Activated CD8-positive, alpha-beta T cell treated with anti-CD3 and anti-CD28 coated beads, Interleukin-2, amount 10 ng/mL, durations not matched to agents 7 days and 5 days (primary cell): ENCODE measurements around the gene CYLD. TPM values are rescaled to one million over a fixed set of nuclear protein-coding genes. Genes with fewer than 3 reads are reported as not detected.

Experiments
- ATAC-seq: fragments of 150-1000 bp; cut with Tn5 transposase; one replicate; pipeline ENCODE4 v1.10.0; 2021; ENCODE audit warnings: moderate library complexity
- CTCF ChIA-PET: fragments of 350-600 bp; sonication (Branson Sonifier 250); formaldehyde crosslinking; loops from one replicate; lab custom pipeline; 2021; ENCODE audit warnings: antibody characterized with exemption; lab: Charles Lee
- POLR2A ChIA-PET: fragments of 350-600 bp; sonication (Branson Sonifier 250); formaldehyde crosslinking; loops from one replicate; lab custom pipeline; 2021; ENCODE audit warnings: antibody characterized with exemption; lab: Charles Lee
- DNase-seq: peaks from one replicate; pipeline ENCODE4 v3.0.0-alpha.2; 2020
- H3K27ac Mint-ChIP-seq: one replicate; pipeline ENCODE4 v1.8.0; 2021; ENCODE audit warnings: mild to moderate bottlenecking, mixed read lengths
- H3K27me3 Mint-ChIP-seq: one replicate; pipeline ENCODE4 v1.8.0; 2021; ENCODE audit warnings: low read depth, mixed read lengths
- H3K36me3 Mint-ChIP-seq: one replicate; pipeline ENCODE4 v1.8.0; 2021; ENCODE audit warnings: low read depth, mixed read lengths
- H3K4me1 Mint-ChIP-seq: one replicate; pipeline ENCODE4 v1.8.0; 2021; ENCODE audit warnings: low read depth, mixed read lengths
- H3K4me3 Mint-ChIP-seq: one replicate; pipeline ENCODE4 v1.8.0; 2021; ENCODE audit warnings: mild to moderate bottlenecking, mixed read lengths
- H3K9me3 Mint-ChIP-seq: one replicate; pipeline ENCODE4 v1.8.0; 2022; ENCODE audit warnings: mixed read lengths; ENCODE audit not compliant: insufficient read depth
- total RNA-seq, 2 experiments: library from RNA; stranded (reverse); gene quantifications; one replicate each; pipeline ENCODE4 v1.2.3, GENCODE V29; 2021

CYLD gene
- 100 to 1,000 TPM; 116 to 129 TPM for total RNA-seq

GRCh38 chr16:50741781-50742575 is at the start of gene CYLD:
TSS of gene CYLD (plus strand) at chr16:50742086. CDS start at chr16:50749699, 7,613 bp downstream.
- Mint-ChIP-seq H3K4me3 (peak within 1 kb of the TSS; percentile 91), H3K9me3 (no peaks in the 10 kb centered on the region), H3K27ac (peak within 1 kb of the TSS; percentile 97), H3K27me3 (no peaks in the 10 kb centered on the region), H3K36me3 (peaks cover 34% of the 10 kb centered on the region), H3K4me1 (peaks cover 42% of the 10 kb centered on the region)
- POLR2A ChIA-PET = interaction anchor here (0.6 to 3.5 kb wide), 21 partner anchors 10 to 586 kb away, joined by 3 to 23 read pairs (median 5); partner anchors contain the start of gene SNX20
- DNase-seq (peak; percentile 100), ATAC-seq (peak; percentile 97)
- CTCF ChIA-PET = interaction anchor here (0.6 to 14.6 kb wide), 13 partner anchors 9 to 717 kb away, joined by 3 to 567 read pairs (median 4); partner anchors contain the start of genes CNEP1R1 and SNX20

GRCh38 chr16:50692644-50692998 is 49.3 kb upstream of the CYLD start:
- no peak for ATAC-seq
- no peaks in the 10 kb centered on the region for H3K36me3 Mint-ChIP-seq
- ChIA-PET POLR2A (no interaction called here), CTCF (no interaction called here)
- H3K9me3 Mint-ChIP-seq = no peaks in the 10 kb centered on the region
- H3K27ac Mint-ChIP-seq = no peak overlapping the region
- peaks cover 50% of the 10 kb centered on the region for H3K4me1 Mint-ChIP-seq
- peak overlapping the region; percentile 29 for H3K4me3 Mint-ChIP-seq
- peaks cover 25% of the 10 kb centered on the region for H3K27me3 Mint-ChIP-seq
- no peak for DNase-seq

GRCh38 chr16:50692999-50693781 is 48.7 kb upstream of the CYLD start, which contains the start of gene NOD2:
TSS of gene NOD2 (plus strand) at chr16:50693606. CDS start at chr16:50699496, 5,890 bp downstream.
- ChIA-PET POLR2A (no interaction called here), CTCF (interaction anchor here (1.1 kb wide), 1 partner anchor 12 kb away, joined by 3 read pairs; the partner anchor contains the start of gene SNX20)
- ATAC-seq (peak; percentile 74), DNase-seq (no peak)
- H3K9me3 Mint-ChIP-seq = no peaks in the 10 kb centered on the region
- peaks cover 56% of the 10 kb centered on the region for H3K4me1 Mint-ChIP-seq
- peak within 1 kb of the TSS; percentile 49 for H3K4me3 Mint-ChIP-seq
- no peaks in the 10 kb centered on the region for H3K36me3 Mint-ChIP-seq
- H3K27me3 Mint-ChIP-seq = peaks cover 25% of the 10 kb centered on the region
- H3K27ac Mint-ChIP-seq = peak within 1 kb of the TSS; percentile 55

- Mint-ChIP-seq H3K9me3 (no peaks in the 10 kb centered on the region), H3K27me3 (peaks cover 20% of the 10 kb centered on the region), H3K4me1 (peaks cover 54% of the 10 kb centered on the region), H3K4me3 (peak overlapping the region; percentile 49), H3K27ac (peak overlapping the region; percentile 26), H3K36me3 (no peaks in the 10 kb centered on the region)
- DNase-seq (no peak), ATAC-seq (no peak)
- ChIA-PET CTCF (interaction anchor here (1.0 to 1.1 kb wide), 4 partner anchors 8 to 367 kb away, joined by 3 to 4 read pairs (median 3); partner anchors contain the start of gene SNX20), POLR2A (no interaction called here)
These were observed 47.7 kb upstream of the CYLD start for GRCh38 chr16:50694206-50694605.

- peaks cover 58% of the 10 kb centered on the region for H3K4me1 Mint-ChIP-seq
- H3K9me3 Mint-ChIP-seq = no peaks in the 10 kb centered on the region
- DNase-seq (no peak), ATAC-seq (no peak)
- H3K27me3 Mint-ChIP-seq = peaks cover 20% of the 10 kb centered on the region
- H3K27ac Mint-ChIP-seq = peak overlapping the region; percentile 2
- ChIA-PET CTCF (interaction anchor here (0.7 to 2.0 kb wide), 5 partner anchors 9 to 368 kb away, joined by 3 to 8 read pairs (median 3); no protein-coding TSS in a partner anchor), POLR2A (interaction anchor here (0.6 to 1.1 kb wide), 2 partner anchors 12 to 29 kb away, joined by 3 to 4 read pairs; no protein-coding TSS in a partner anchor)
- H3K4me3 Mint-ChIP-seq = no peak overlapping the region
- no peaks in the 10 kb centered on the region for H3K36me3 Mint-ChIP-seq
These were observed 46.6 kb upstream of the CYLD start for GRCh38 chr16:50695017-50696000.

- Mint-ChIP-seq H3K27me3 (peaks cover 18% of the 10 kb centered on the region), H3K4me3 (no peak overlapping the region), H3K9me3 (no peaks in the 10 kb centered on the region), H3K27ac (peak overlapping the region; percentile 40), H3K4me1 (peaks cover 58% of the 10 kb centered on the region), H3K36me3 (peaks cover 3% of the 10 kb centered on the region)
- DNase-seq (no peak), ATAC-seq (no peak)
- CTCF ChIA-PET = interaction anchor here (0.8 to 2.7 kb wide), 4 partner anchors 12 to 50 kb away, joined by 3 to 14 read pairs (median 6); no protein-coding TSS in a partner anchor
- POLR2A ChIA-PET = interaction anchor here (0.6 to 1.4 kb wide), 3 partner anchors 13 to 29 kb away, joined by 3 to 5 read pairs (median 4); partner anchors contain the start of gene SNX20
These were observed 45.8 kb upstream of the CYLD start for GRCh38 chr16:50696126-50696525.

GRCh38 chr16:50696575-50697420 is 45.1 kb upstream of the CYLD start:
- Mint-ChIP-seq H3K4me3 (no peak overlapping the region), H3K4me1 (peaks cover 58% of the 10 kb centered on the region), H3K27me3 (peaks cover 17% of the 10 kb centered on the region), H3K27ac (peak overlapping the region; percentile 81), H3K36me3 (peaks cover 6% of the 10 kb centered on the region), H3K9me3 (no peaks in the 10 kb centered on the region)
- POLR2A ChIA-PET = interaction anchor here (1.1 to 1.4 kb wide), 3 partner anchors 16 to 30 kb away, joined by 4 to 5 read pairs (median 4); partner anchors contain the start of gene SNX20
- ATAC-seq (no peak), DNase-seq (no peak)
- CTCF ChIA-PET = interaction anchor here (0.8 to 2.7 kb wide), 7 partner anchors 13 to 110 kb away, joined by 3 to 14 read pairs (median 5); no protein-coding TSS in a partner anchor

- Mint-ChIP-seq H3K36me3 (peaks cover 6% of the 10 kb centered on the region), H3K4me1 (peaks cover 56% of the 10 kb centered on the region), H3K4me3 (peak overlapping the region; percentile 9), H3K9me3 (no peaks in the 10 kb centered on the region), H3K27ac (peak overlapping the region; percentile 81), H3K27me3 (peaks cover 15% of the 10 kb centered on the region)
- CTCF ChIA-PET = interaction anchor here (1.0 to 2.7 kb wide), 7 partner anchors 14 to 109 kb away, joined by 3 to 14 read pairs (median 4); partner anchors contain the start of gene CYLD
- POLR2A ChIA-PET = interaction anchor here (1.1 to 1.4 kb wide), 3 partner anchors 17 to 44 kb away, joined by 3 to 5 read pairs (median 4); partner anchors contain the start of genes CYLD and SNX20
- ATAC-seq (no peak), DNase-seq (no peak)
These were observed 44.5 kb upstream of the CYLD start for GRCh38 chr16:50697421-50697715.

GRCh38 chr16:50697881-50698767 is 43.8 kb upstream of the CYLD start:
- DNase-seq (no peak), ATAC-seq (peak; percentile 48)
- CTCF ChIA-PET = interaction anchor here (0.8 to 2.7 kb wide), 8 partner anchors 21 to 108 kb away, joined by 3 to 14 read pairs (median 4); partner anchors contain the start of gene CYLD
- Mint-ChIP-seq H3K36me3 (peaks cover 6% of the 10 kb centered on the region), H3K9me3 (no peaks in the 10 kb centered on the region), H3K27ac (peak overlapping the region; percentile 81), H3K27me3 (peaks cover 8% of the 10 kb centered on the region), H3K4me1 (peaks cover 49% of the 10 kb centered on the region), H3K4me3 (peak overlapping the region; percentile 65)
- POLR2A ChIA-PET = interaction anchor here (1.1 to 1.4 kb wide), 2 partner anchors 20 to 44 kb away, joined by 3 to 4 read pairs; partner anchors contain the start of gene CYLD
